Type B pancreatic cell (in vitro differentiated cells): Measurements from ENCODE around the gene GSPT2. TPM values are rescaled to one million over a fixed set of nuclear protein-coding genes. Genes with fewer than 3 reads are reported as not detected.

Experiments used
- DNase-seq: peaks from one replicate; pipeline ENCODE4 v3.0.0; 2021; ENCODE audit warnings: mixed read lengths; ENCODE audit not compliant: unreplicated experiment; ENCODE audit errors: extremely low spot score
- H3K27ac Mint-ChIP-seq: 2 replicates; pipeline ENCODE4 v1.8.0; 2021; ENCODE audit warnings: mild to moderate bottlenecking, mixed read lengths
- H3K27me3 Mint-ChIP-seq: 2 replicates; pipeline ENCODE4 v1.8.0; 2021; ENCODE audit warnings: mixed read lengths
- H3K36me3 Mint-ChIP-seq: 2 replicates; pipeline ENCODE4 v1.8.0; 2021; ENCODE audit warnings: mixed read lengths
- H3K4me1 Mint-ChIP-seq: one replicate; pipeline ENCODE4 v1.8.0; 2021; ENCODE audit warnings: mixed read lengths; ENCODE audit not compliant: unreplicated experiment
- H3K4me3 Mint-ChIP-seq: 2 replicates; pipeline ENCODE4 v1.8.0; 2021; ENCODE audit warnings: mild to moderate bottlenecking, mixed read lengths
- H3K9me3 Mint-ChIP-seq: 2 replicates; pipeline ENCODE4 v1.8.0; 2021; ENCODE audit warnings: mixed read lengths
- CTCF ChIP-seq: fragments of 200-600 bp; sonication (generic); conservative IDR thresholded peaks from 2 replicates; pipeline ENCODE4 v1.5.0; 2021; ENCODE audit warnings: antibody characterized with exemption, mild to moderate bottlenecking
- total RNA-seq: library from RNA; stranded (reverse); gene quantifications from 2 replicates; pipeline ENCODE4 v1.2.1, GENCODE V29; 2021; ENCODE audit warnings: low replicate concordance

The GSPT2 gene
- total RNA-seq, 1 donor from 2014 or later = 18.8 TPM

GRCh38 chrX:51766546-51766945 lies 23.3 kb downstream of the GSPT2 start:
- Mint-ChIP-seq H3K36me3 (no peaks in the 10 kb centered on the region), H3K4me1 (no peaks in the 10 kb centered on the region), H3K27me3 (no peaks in the 10 kb centered on the region), H3K9me3 (no peaks in the 10 kb centered on the region), H3K27ac (no peak overlapping the region), H3K4me3 (no peak overlapping the region)
- no peak for TF ChIP-seq CTCF
- DNase-seq = no peak

- no peak for TF ChIP-seq CTCF
- H3K4me3 Mint-ChIP-seq = no peak overlapping the region
- H3K9me3 Mint-ChIP-seq = no peaks in the 10 kb centered on the region
- no peak for DNase-seq
- no peak overlapping the region for H3K27ac Mint-ChIP-seq
- H3K4me1 Mint-ChIP-seq = no peaks in the 10 kb centered on the region
- no peaks in the 10 kb centered on the region for H3K36me3 Mint-ChIP-seq
- peaks cover 7% of the 10 kb centered on the region for H3K27me3 Mint-ChIP-seq
Measured at GRCh38 chrX:51776851-51777250, 33.6 kb downstream of the GSPT2 start.

DNA sequence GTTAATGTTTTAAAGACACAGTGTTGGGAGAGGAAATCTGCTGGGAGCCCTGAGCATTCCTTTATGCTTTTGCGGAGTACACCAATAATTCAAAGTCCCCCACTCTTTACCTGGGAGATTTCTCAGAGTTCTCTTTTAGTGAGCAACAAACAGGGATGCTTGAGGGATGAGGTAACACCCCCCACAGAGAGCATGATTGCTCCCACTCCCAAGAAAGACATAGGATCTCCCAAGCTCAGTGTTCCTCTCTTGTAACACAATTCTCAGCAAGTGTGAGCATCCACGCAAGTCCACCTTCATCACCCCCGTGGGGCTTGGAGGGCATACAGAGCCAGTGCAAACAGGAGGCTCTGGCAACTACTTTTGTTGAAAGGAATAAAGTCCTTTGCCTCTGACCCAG lies 36.1 kb downstream of the GSPT2 start:
- no peaks in the 10 kb centered on the region for H3K4me1 Mint-ChIP-seq
- H3K4me3 Mint-ChIP-seq = no peak overlapping the region
- TF ChIP-seq CTCF = no peak
- peaks cover 7% of the 10 kb centered on the region for H3K27me3 Mint-ChIP-seq
- H3K9me3 Mint-ChIP-seq = no peaks in the 10 kb centered on the region
- H3K36me3 Mint-ChIP-seq = no peaks in the 10 kb centered on the region
- H3K27ac Mint-ChIP-seq = no peak overlapping the region
- no peak for DNase-seq

DNA sequence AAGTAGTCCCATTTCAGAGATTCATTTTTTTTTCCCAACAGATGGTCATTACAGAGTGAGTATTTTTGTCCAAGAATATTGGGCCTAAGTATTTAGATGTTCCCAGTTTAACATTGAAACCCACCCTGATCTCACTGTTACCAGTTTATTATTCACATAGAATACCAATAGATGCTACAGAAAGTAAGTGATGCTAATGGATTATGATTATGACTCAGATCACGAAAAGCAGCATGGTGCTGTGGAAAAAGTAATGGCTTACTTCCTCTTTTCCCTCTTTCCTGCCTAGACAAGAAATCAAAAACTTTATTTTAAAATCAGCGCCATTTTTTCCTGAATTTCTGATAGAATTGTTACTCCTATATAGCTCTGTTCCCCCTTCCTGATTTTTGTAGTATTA lies 51.9 kb downstream of the GSPT2 start:
- no peak for DNase-seq
- Mint-ChIP-seq H3K9me3 (no peaks in the 10 kb centered on the region), H3K27ac (no peak overlapping the region), H3K36me3 (no peaks in the 10 kb centered on the region), H3K27me3 (peaks cover 8% of the 10 kb centered on the region), H3K4me3 (no peak overlapping the region), H3K4me1 (no peaks in the 10 kb centered on the region)
- TF ChIP-seq CTCF = no peak

Other genes starting within 250 kb of the GSPT2 start
- 6.1 and 19.3 TPM in 2 replicates for gene NUDT11, start 246.8 kb upstream of the GSPT2 start, total RNA-seq
- 2.1 and 2.9 TPM in 2 replicates for gene CENPVL3, start 124.5 kb upstream of the GSPT2 start, total RNA-seq
- gene CENPVL2, start 60.6 kb upstream of the GSPT2 start, total RNA-seq = 0.33 and 0.85 TPM in 2 replicates
- 0.33 and 0.85 TPM in 2 replicates for gene CENPVL1, start 32.9 kb upstream of the GSPT2 start, total RNA-seq
- 246 and 278 TPM in 2 replicates for gene MAGED1, start 150.2 kb downstream of the GSPT2 start, total RNA-seq